ENCODE data around the gene ECHDC1.

Gene ECHDC1

DNA sequence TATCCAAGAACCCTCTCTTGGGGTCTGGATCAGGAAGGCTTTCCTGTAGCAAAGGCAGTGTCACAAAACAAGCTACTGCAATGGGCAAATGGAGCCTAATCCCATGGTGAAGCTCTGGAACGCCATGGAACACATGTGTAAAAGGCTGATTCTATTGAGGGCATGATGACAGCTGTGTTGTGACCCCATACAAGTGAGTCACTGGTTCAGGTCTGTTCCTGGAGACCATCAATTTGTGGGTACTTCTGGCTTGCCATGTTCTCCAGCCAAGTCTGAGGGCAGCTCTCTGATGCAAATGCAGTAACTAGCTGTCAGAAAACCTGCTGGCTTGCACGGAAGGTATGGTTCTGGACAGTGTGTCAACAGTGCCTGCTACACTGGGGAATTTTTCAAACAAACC lies 33.3 kb upstream of the ECHDC1 start:
- no peak for TF ChIP-seq CTCF (conservative IDR thresholded peaks at IDR 0.05; ENCODE audit: low read depth, low read length)
- H3K27ac ChIP-seq = no peak overlapping the region
- no peak overlapping the region for H2AFZ ChIP-seq (ENCODE audit: low read depth)

GRCh38 chr6:127367023-127367375 lies 23.6 kb upstream of the ECHDC1 start:
- Histone ChIP-seq H3K36me3 (ENCODE audit: insufficient read depth) (no peaks in the 10 kb centered on the region), H3K4me1 (ENCODE audit: low read depth, poor library complexity, severe bottlenecking) (no peaks in the 10 kb centered on the region), H3K27ac (no peak overlapping the region), H3K79me2 (ENCODE audit: insufficient read depth, low read depth) (no peaks in the 10 kb centered on the region), H3K4me3 (IDR thresholded peaks at IDR 0.05; ENCODE audit: insufficient read depth, low read depth, low read length) (no peak overlapping the region), H3K27me3 (ENCODE audit: insufficient read depth, low read depth) (no peaks in the 10 kb centered on the region), H2AFZ (ENCODE audit: low read depth) (no peak overlapping the region), H4K20me1 (ENCODE audit: insufficient read depth) (no peaks in the 10 kb centered on the region), H3K9ac (no peak overlapping the region), H3K4me2 (no peak overlapping the region)
- no peak for TF ChIP-seq CTCF (conservative IDR thresholded peaks at IDR 0.05; ENCODE audit: low read depth, low read length)

More for the DNA sequence above, 33.3 kb upstream of the ECHDC1 start:
- Histone ChIP-seq H3K79me2 (ENCODE audit: insufficient read depth, low read depth) (no peaks in the 10 kb centered on the region), H3K27me3 (ENCODE audit: insufficient read depth, low read depth) (no peaks in the 10 kb centered on the region), H3K4me2 (no peak overlapping the region), H3K9ac (no peak overlapping the region), H4K20me1 (ENCODE audit: insufficient read depth) (no peaks in the 10 kb centered on the region), H3K36me3 (ENCODE audit: insufficient read depth) (no peaks in the 10 kb centered on the region), H3K4me1 (ENCODE audit: low read depth, poor library complexity, severe bottlenecking) (no peaks in the 10 kb centered on the region), H3K4me3 (IDR thresholded peaks at IDR 0.05; ENCODE audit: insufficient read depth, low read depth, low read length) (no peak overlapping the region)

- no peak for TF ChIP-seq CTCF (conservative IDR thresholded peaks at IDR 0.05; ENCODE audit: low read depth, low read length)
- H3K4me2 ChIP-seq = no peak overlapping the region
- H3K4me1 ChIP-seq (ENCODE audit: low read depth, poor library complexity, severe bottlenecking) = no peaks in the 10 kb centered on the region
- H4K20me1 ChIP-seq (ENCODE audit: insufficient read depth) = no peaks in the 10 kb centered on the region
- no peak overlapping the region for H3K4me3 ChIP-seq (IDR thresholded peaks at IDR 0.05; ENCODE audit: insufficient read depth, low read depth, low read length)
- H2AFZ ChIP-seq (ENCODE audit: low read depth) = no peak overlapping the region
- no peaks in the 10 kb centered on the region for H3K27me3 ChIP-seq (ENCODE audit: insufficient read depth, low read depth)
- H3K27ac ChIP-seq = no peak overlapping the region
- H3K9ac ChIP-seq = no peak overlapping the region
- no peaks in the 10 kb centered on the region for H3K36me3 ChIP-seq (ENCODE audit: insufficient read depth)
- no peaks in the 10 kb centered on the region for H3K79me2 ChIP-seq (ENCODE audit: insufficient read depth, low read depth)
Observed at GRCh38 chr6:127366282-127367022, 23.0 kb upstream of the ECHDC1 start.

DNA sequence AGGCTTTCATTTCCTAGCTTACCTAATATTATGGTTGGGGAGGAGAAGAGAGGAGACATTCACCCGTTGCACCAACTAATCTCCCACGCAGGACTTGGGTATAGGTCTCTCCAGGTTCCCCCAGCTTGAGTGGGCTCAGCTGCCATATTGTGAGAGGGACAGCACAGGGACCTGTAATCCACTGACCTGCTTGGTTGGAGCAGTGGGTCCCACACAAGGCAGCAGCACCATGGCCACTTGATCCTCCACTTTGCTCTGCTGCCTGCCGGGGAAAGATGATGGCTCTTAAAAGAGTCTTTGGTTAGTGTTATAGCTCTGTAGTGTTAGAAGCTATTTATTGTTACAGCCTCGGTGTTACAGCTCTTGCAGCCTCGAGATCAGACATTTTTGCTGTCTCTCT lies 22.5 kb upstream of the ECHDC1 start:
- Histone ChIP-seq H2AFZ (ENCODE audit: low read depth) (no peak overlapping the region), H3K27ac (no peak overlapping the region), H3K4me1 (ENCODE audit: low read depth, poor library complexity, severe bottlenecking) (no peaks in the 10 kb centered on the region), H3K4me2 (no peak overlapping the region), H3K9ac (no peak overlapping the region), H3K27me3 (ENCODE audit: insufficient read depth, low read depth) (no peaks in the 10 kb centered on the region), H4K20me1 (ENCODE audit: insufficient read depth) (no peaks in the 10 kb centered on the region), H3K4me3 (IDR thresholded peaks at IDR 0.05; ENCODE audit: insufficient read depth, low read depth, low read length) (no peak overlapping the region), H3K36me3 (ENCODE audit: insufficient read depth) (no peaks in the 10 kb centered on the region), H3K79me2 (ENCODE audit: insufficient read depth, low read depth) (no peaks in the 10 kb centered on the region)
- TF ChIP-seq CTCF (conservative IDR thresholded peaks at IDR 0.05; ENCODE audit: low read depth, low read length) = no peak

Measured in KMS-11 (cell line).